Activated T-helper 1 cell treated with anti-CD3 and anti-CD28 coated beads, Interleukin-12 subunit alpha, Interleukin-12 subunit beta, Interleukin-2, Interleukin-4 antibody, amounts not matched to agents 30 ng/mL and 10 ng/mL and 1 ng/mL, durations not matched to agents 14 hours and 24 hours and 36 hours (primary cell): ENCODE data around the gene ZFR2. TPM values are rescaled to one million over a fixed set of nuclear protein-coding genes. Genes with fewer than 3 reads are reported as not detected.

Experiments used
- DNase-seq: peaks from one replicate; pipeline ENCODE4 v3.0.0; 2021; ENCODE audit warnings: low spot score
- H3K27ac Mint-ChIP-seq: one replicate; pipeline ENCODE4 v1.8.0; 2021; ENCODE audit warnings: mild to moderate bottlenecking, mixed read lengths
- H3K27me3 Mint-ChIP-seq: one replicate; pipeline ENCODE4 v1.8.0; 2022; ENCODE audit warnings: mild to moderate bottlenecking, moderate library complexity, mixed read lengths; ENCODE audit not compliant: insufficient read depth
- H3K36me3 Mint-ChIP-seq: one replicate; pipeline ENCODE4 v1.8.0; 2021; ENCODE audit warnings: low read depth, mixed read lengths
- H3K4me1 Mint-ChIP-seq: one replicate; pipeline ENCODE4 v1.8.0; 2021; ENCODE audit warnings: low read depth, mixed read lengths
- H3K4me3 Mint-ChIP-seq: one replicate; pipeline ENCODE4 v1.8.0; 2021; ENCODE audit warnings: mild to moderate bottlenecking, moderate library complexity, mixed read lengths
- H3K9me3 Mint-ChIP-seq: one replicate; pipeline ENCODE4 v1.8.0; 2021; ENCODE audit warnings: mixed read lengths
- intact Hi-C: fragments of 100-400 bp; cut with micrococcal nuclease; formaldehyde crosslinking; loops from one replicate; pipeline ENCODE4 v1.15.1; 2024
- total RNA-seq: library from RNA; stranded (reverse); gene quantifications from 2 replicates; pipeline ENCODE4 v1.2.3, GENCODE V29; 2022

The ZFR2 gene
- total RNA-seq, result 0.39 TPM in 1 of 2 replicates, not detected in the other

DNA sequence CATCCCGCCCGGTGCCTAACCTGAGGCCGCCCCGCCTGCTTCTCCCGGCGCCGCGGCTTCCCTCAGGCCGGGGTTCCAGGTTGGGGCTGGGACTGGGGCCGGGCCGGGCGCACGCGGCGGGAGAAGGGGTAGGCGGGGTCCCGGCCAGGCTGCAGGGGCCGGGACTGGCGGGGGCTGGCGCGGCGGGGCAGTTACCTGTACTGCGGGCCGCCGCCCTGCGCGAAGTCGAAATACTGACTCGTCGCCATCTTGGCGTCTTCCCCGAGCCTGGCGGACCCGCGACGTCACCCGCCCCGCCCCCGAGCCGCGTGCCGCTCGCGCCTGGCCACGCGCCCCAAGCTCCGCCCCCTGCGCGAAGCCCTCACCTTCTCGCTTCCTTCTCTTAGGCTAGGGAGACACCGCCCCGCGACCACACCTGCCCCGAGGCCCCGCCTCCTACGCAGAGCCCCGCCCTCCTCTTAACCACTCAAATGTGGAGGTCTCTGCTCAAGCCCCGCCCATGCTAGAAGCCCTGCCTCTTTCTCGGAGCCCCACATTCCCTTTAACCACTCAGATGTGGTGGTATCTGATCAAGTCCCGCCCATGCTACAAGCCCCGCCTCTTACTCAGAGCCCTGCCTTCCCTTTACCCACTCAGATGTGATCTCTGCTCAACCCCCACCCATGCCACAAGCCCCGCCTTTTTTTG lies at the start of gene ZFR2:
TSS of gene ZFR2 (minus strand) at position 269 of the 687 bp plus-strand sequence. CDS start at position 248, 21 bp downstream.
- H3K36me3 Mint-ChIP-seq, result no peaks in the 10 kb centered on the region

DNA sequence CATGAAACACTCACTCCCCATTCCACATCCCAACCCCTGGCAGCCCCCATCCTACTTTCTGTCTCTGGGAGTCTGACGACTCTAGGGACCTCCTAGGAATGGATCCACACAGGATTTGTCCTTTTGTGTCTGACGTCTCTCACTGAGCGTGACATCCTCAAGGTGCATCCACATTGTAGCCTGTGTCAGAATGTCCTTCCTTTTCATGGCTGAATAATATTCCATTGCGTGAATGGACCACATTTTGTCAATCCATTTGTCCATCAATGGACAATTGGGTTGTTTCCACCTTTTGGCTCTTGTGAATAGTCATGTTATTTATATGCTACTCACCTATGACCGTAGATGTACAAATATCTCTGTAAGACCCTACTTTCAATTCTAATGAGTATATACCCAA lies 47.2 kb upstream of the ZFR2 start:
- no peak for DNase-seq
- no peaks in the 10 kb centered on the region for H3K4me1 Mint-ChIP-seq
- intact Hi-C loops, result no loop called here
- H3K36me3 Mint-ChIP-seq, result no peaks in the 10 kb centered on the region
- no peaks in the 10 kb centered on the region for H3K27me3 Mint-ChIP-seq
- peaks cover 9% of the 10 kb centered on the region for H3K9me3 Mint-ChIP-seq
- no peak overlapping the region for H3K4me3 Mint-ChIP-seq
- no peak overlapping the region for H3K27ac Mint-ChIP-seq

More for the DNA sequence above, at the start of gene ZFR2:
- Mint-ChIP-seq H3K9me3 (peaks cover 6% of the 10 kb centered on the region), H3K4me1 (no peaks in the 10 kb centered on the region), H3K4me3 (no peak within 1 kb of the TSS), H3K27me3 (peaks cover 32% of the 10 kb centered on the region), H3K27ac (no peak within 1 kb of the TSS)
- no peak for DNase-seq
- intact Hi-C loops, result no loop called here

DNA sequence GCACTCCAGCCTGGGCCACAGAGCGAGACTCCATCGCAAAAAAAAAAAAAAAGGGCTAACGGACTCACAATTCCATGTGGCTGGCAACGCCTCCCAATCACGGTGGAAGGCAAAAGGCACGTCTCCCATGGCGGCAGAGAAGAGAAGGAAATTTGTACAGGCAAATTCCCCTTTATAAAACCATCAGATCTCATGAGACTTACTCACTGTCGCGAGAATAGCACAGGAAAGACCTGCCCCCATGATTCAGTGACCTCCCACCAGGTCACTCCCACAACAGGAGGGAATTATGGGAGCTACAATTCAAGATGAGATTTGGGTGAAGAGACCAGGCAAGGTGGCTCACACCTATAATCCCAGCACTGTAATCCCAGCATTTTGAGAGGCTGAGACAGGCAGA lies 45.4 kb upstream of the ZFR2 start:
- intact Hi-C loops, result no loop called here
- no peak for DNase-seq
- Mint-ChIP-seq H3K4me1 (no peaks in the 10 kb centered on the region), H3K27ac (no peak overlapping the region), H3K4me3 (no peak overlapping the region), H3K36me3 (no peaks in the 10 kb centered on the region), H3K9me3 (peaks cover 7% of the 10 kb centered on the region), H3K27me3 (no peaks in the 10 kb centered on the region)

DNA sequence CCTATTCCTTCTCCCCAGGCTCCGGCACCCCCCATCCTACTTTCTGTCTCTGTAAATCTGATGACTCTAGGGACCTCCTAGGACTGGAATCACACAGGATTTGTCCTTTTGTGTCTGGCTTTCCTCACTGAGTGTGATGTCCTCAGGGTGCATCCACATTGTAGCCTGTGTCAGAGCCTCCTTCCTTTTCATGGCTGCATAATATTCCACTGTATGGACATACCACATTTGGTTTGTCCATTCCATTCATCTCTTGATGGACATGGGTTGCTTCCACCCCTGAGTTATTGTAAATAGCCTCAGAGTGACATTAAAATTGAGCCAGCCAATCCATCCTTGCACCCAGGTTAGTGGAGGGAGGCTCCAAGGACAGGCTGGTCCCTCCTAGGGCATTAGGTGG lies 41.3 kb upstream of the ZFR2 start:
- H3K4me3 Mint-ChIP-seq, result no peak overlapping the region
- intact Hi-C loops, result no loop called here
- no peak for DNase-seq
- no peaks in the 10 kb centered on the region for H3K27me3 Mint-ChIP-seq
- H3K27ac Mint-ChIP-seq, result no peak overlapping the region
- peaks cover 3% of the 10 kb centered on the region for H3K9me3 Mint-ChIP-seq
- H3K4me1 Mint-ChIP-seq, result no peaks in the 10 kb centered on the region
- no peaks in the 10 kb centered on the region for H3K36me3 Mint-ChIP-seq

GRCh38 chr19:3908266-3909054 lies 39.6 kb upstream of the ZFR2 start:
- DNase-seq, result no peak
- intact Hi-C loops, result no loop called here
- Mint-ChIP-seq H3K36me3 (no peaks in the 10 kb centered on the region), H3K4me3 (no peak overlapping the region), H3K27me3 (no peaks in the 10 kb centered on the region), H3K9me3 (peaks cover 3% of the 10 kb centered on the region), H3K27ac (no peak overlapping the region), H3K4me1 (no peaks in the 10 kb centered on the region)

DNA sequence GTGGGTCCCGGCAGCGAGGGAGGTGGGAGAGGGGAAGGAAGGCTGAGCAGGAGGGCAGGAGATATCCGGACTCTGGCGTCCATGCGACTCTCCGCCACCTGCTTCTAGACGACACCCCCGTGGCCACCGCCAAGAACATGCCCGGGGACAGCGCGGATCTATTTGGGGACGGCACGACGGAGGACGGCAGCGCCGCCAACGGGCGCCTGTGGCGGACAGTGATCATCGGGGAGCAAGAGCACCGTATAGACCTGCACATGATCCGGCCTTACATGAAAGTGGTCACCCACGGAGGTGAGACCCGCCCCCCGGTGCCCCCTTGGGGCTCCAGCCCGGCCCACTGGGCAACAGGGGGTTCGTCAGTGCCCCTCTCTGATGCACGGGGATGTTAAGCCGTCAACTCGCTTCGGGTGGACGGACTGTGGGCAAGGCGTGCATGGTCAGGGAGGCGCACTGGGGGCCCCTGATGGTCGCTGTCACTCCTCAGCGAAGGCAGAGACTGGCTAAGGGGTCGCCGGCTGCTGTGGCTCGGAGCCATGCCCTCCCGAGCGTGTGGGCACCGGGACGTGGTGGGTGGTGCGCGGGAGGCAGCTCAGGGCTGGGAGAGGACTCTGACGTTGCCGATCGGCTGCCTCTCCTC lies 38.9 kb upstream of the ZFR2 start:
- intact Hi-C loops, result no loop called here
- Mint-ChIP-seq H3K4me3 (no peak overlapping the region), H3K4me1 (no peaks in the 10 kb centered on the region), H3K36me3 (no peaks in the 10 kb centered on the region), H3K27ac (no peak overlapping the region), H3K9me3 (peaks cover 3% of the 10 kb centered on the region), H3K27me3 (no peaks in the 10 kb centered on the region)
- no peak for DNase-seq

DNA sequence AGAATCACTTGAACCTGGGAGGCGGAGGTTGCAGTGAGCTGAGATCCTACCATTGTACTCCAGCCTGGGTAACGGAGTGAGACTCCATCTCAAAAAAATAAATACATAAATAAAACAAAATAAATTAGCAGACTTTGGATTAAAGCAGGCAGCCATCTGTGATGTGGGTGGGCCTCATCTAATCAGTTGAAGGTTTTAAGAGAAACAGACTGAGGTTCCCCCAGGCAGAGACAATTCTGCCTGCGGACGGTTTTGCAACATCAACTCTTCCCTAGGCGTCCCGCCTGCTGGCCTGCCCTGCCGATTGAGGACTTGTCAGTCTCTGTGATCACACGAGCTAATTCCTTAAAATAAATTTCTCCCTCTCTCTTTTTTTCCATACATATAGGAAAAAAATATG lies 35.4 kb upstream of the ZFR2 start:
- no peaks in the 10 kb centered on the region for H3K36me3 Mint-ChIP-seq
- no peak for DNase-seq
- H3K27me3 Mint-ChIP-seq, result no peaks in the 10 kb centered on the region
- no peak overlapping the region for H3K4me3 Mint-ChIP-seq
- H3K27ac Mint-ChIP-seq, result no peak overlapping the region
- no peaks in the 10 kb centered on the region for H3K9me3 Mint-ChIP-seq
- intact Hi-C loops, result no loop called here
- no peaks in the 10 kb centered on the region for H3K4me1 Mint-ChIP-seq

- no peak overlapping the region for H3K4me3 Mint-ChIP-seq
- no peak for DNase-seq
- peaks cover 4% of the 10 kb centered on the region for H3K9me3 Mint-ChIP-seq
- intact Hi-C loops, result no loop called here
- no peaks in the 10 kb centered on the region for H3K4me1 Mint-ChIP-seq
- H3K27ac Mint-ChIP-seq, result no peak overlapping the region
- H3K27me3 Mint-ChIP-seq, result no peaks in the 10 kb centered on the region
- H3K36me3 Mint-ChIP-seq, result no peaks in the 10 kb centered on the region
These were observed 33.6 kb upstream of the ZFR2 start for GRCh38 chr19:3902317-3902973.

- H3K9me3 Mint-ChIP-seq, result peaks cover 4% of the 10 kb centered on the region
- DNase-seq, result no peak
- no peaks in the 10 kb centered on the region for H3K36me3 Mint-ChIP-seq
- no peaks in the 10 kb centered on the region for H3K4me1 Mint-ChIP-seq
- intact Hi-C loops, result no loop called here
- no peak overlapping the region for H3K4me3 Mint-ChIP-seq
- no peaks in the 10 kb centered on the region for H3K27me3 Mint-ChIP-seq
- H3K27ac Mint-ChIP-seq, result no peak overlapping the region
These were observed 30.9 kb upstream of the ZFR2 start for GRCh38 chr19:3899531-3900294.

DNA sequence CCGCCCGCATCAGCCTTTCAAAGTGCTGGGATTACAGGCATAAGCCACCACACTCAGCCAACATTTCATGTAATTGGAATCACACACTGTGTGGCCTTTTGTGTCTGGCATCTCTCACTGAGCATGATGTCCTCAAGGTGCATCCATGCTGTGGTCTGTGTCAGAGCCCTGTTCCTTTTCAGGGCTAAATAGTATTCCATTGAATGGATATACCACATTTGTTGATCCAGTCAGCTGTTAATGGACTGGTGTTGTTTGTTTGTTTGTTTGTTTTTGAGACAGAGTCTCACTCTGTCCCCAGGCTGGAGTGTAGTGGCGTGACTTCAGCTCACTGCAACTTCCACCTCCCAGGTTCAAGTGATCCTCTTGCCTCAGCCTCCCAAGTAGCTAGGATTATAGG lies 29.6 kb upstream of the ZFR2 start:
- DNase-seq, result no peak
- Mint-ChIP-seq H3K4me1 (no peaks in the 10 kb centered on the region), H3K27me3 (no peaks in the 10 kb centered on the region), H3K4me3 (no peak overlapping the region), H3K9me3 (peaks cover 4% of the 10 kb centered on the region), H3K36me3 (no peaks in the 10 kb centered on the region), H3K27ac (no peak overlapping the region)
- intact Hi-C loops, result no loop called here

GRCh38 chr19:3897936-3898335 lies 29.1 kb upstream of the ZFR2 start:
- H3K4me3 Mint-ChIP-seq, result no peak overlapping the region
- H3K9me3 Mint-ChIP-seq, result peaks cover 4% of the 10 kb centered on the region
- H3K27me3 Mint-ChIP-seq, result no peaks in the 10 kb centered on the region
- no peaks in the 10 kb centered on the region for H3K36me3 Mint-ChIP-seq
- intact Hi-C loops, result no loop called here
- no peak for DNase-seq
- no peak overlapping the region for H3K27ac Mint-ChIP-seq
- H3K4me1 Mint-ChIP-seq, result no peaks in the 10 kb centered on the region

DNA sequence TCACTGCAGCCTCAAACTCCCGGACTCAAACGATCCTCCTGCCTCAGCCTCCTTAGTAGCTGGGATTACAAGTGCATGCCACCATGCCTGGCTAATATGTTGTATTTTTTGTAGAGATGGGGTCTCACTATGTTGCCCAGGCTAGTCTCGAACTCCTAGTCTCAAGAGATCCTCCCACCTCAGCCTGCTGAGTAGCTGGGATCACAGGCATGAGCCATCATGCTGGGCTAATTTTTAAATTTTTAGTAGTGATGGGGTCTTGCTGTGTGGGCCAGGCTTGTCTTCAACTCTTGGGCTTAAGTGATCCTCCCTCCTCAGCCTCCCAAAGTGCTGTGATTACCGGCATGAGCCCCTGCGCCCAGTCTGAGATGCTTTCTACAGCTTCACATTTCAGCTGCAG lies 26.9 kb upstream of the ZFR2 start:
- no peak for DNase-seq
- H3K27me3 Mint-ChIP-seq, result no peaks in the 10 kb centered on the region
- H3K27ac Mint-ChIP-seq, result no peak overlapping the region
- peaks cover 4% of the 10 kb centered on the region for H3K9me3 Mint-ChIP-seq
- H3K4me3 Mint-ChIP-seq, result no peak overlapping the region
- intact Hi-C loops, result no loop called here
- no peaks in the 10 kb centered on the region for H3K36me3 Mint-ChIP-seq
- no peaks in the 10 kb centered on the region for H3K4me1 Mint-ChIP-seq
